Measurements from ENCODE around the gene PADI4. TPM values are rescaled to one million over a fixed set of nuclear protein-coding genes. Genes with fewer than 3 reads are reported as not detected.

Gene PADI4
- total RNA-seq, 1 donor from 2014 or later: 0.29 TPM

DNA sequence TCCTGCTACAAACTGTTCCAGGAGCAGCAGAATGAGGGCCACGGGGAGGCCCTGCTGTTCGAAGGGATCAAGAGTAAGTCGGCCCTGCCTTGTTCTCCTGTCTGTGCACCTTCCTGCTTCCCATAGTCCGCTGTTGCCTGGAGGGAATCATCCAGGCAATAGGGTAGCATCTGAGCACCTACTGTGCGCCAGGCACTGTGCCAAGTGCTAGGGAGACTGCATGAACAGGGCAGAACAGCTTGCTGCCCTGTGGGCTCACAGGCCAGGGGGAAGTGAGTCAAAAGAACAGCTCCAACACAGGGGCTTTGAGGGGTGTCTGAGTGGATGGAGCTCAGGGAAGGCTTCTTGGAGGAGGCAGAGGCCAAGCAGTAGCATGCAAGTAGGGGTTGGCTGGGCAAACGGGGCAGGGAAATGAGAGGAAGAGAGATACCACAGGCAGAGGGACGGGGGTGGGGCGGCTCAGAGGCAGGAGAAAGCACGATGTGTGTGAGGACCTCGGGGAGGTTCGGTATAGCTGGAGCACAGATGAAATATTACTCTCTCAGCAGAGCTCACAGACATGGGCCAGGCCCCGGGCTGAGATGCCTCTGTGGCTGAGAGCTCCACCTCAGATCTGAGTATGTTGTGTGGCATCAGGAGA lies 48.5 kb downstream of the PADI4 start:
- no peak for TF ChIP-seq CTCF (IDR thresholded peaks at IDR 0.05)
- intact Hi-C loops (cut with micrococcal nuclease): no loop called here
- Mint-ChIP-seq H3K27ac (peak overlapping the region; percentile 41), H3K4me1 (peaks cover 13% of the 10 kb centered on the region), H3K36me3 (ENCODE audit: low read depth) (no peaks in the 10 kb centered on the region), H3K9me3 (no peaks in the 10 kb centered on the region), H3K4me3 (peak overlapping the region; percentile 64), H3K27me3 (peaks cover 7% of the 10 kb centered on the region)
- POLR2A ChIA-PET: no interaction called here
- DNase-seq (no peak), ATAC-seq (ENCODE audit: low read depth) (no peak)
- CTCF ChIA-PET: no interaction called here

DNA sequence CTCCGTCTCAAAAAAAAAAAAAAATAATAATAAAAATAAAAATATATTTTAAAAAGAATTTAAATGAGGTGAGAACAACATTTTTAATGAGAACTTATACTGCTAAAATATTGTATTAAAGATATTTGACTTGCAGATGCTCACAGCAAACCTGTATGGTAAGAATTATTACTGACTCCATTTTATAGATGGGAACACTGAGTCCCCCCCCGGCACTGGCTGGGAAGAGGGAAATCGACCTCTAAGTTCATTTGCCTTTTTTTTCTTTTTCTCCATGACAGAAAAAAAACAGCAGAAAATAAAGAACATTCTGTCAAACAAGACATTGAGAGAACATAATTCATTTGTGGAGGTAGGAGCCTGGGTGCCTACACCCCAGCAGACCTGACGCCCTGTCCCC lies 50.6 kb downstream of the PADI4 start:
- intact Hi-C loops (cut with micrococcal nuclease): no loop called here
- H3K27me3 Mint-ChIP-seq: no peaks in the 10 kb centered on the region
- TF ChIP-seq CTCF (IDR thresholded peaks at IDR 0.05): no peak
- H3K4me3 Mint-ChIP-seq: no peak overlapping the region
- H3K4me1 Mint-ChIP-seq: peaks cover 13% of the 10 kb centered on the region
- CTCF ChIA-PET: no interaction called here
- ATAC-seq (ENCODE audit: low read depth): no peak
- no peak overlapping the region for H3K27ac Mint-ChIP-seq
- no peak for DNase-seq
- no peaks in the 10 kb centered on the region for H3K36me3 Mint-ChIP-seq (ENCODE audit: low read depth)
- POLR2A ChIA-PET: no interaction called here
- H3K9me3 Mint-ChIP-seq: no peaks in the 10 kb centered on the region

DNA sequence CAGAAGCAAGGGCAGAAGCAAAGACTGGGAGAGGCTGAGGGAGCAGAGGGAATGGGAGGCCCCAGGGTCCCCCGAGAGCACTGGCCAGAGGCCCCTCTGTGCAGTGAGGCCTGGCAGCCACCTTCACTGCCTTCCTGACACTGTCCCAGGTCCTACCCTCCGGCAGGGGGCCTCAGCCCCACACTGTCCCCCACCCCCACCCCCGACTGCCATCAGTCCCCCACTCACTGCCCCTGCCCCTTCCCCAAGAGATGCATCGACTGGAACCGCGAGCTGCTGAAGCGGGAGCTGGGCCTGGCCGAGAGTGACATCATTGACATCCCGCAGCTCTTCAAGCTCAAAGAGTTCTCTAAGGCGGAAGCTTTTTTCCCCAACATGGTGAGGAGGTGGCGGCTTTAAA lies 51.0 kb downstream of the PADI4 start:
- POLR2A ChIA-PET: no interaction called here
- H3K4me3 Mint-ChIP-seq: no peak overlapping the region

GRCh38 chr1:17359808-17360207 lies 51.8 kb downstream of the PADI4 start:
- TF ChIP-seq CTCF (IDR thresholded peaks at IDR 0.05): no peak
- ATAC-seq (ENCODE audit: low read depth) (no peak), DNase-seq (no peak)
- H3K27me3 Mint-ChIP-seq: no peaks in the 10 kb centered on the region
- H3K9me3 Mint-ChIP-seq: no peaks in the 10 kb centered on the region
- intact Hi-C loops (cut with micrococcal nuclease): no loop called here
- H3K4me3 Mint-ChIP-seq: no peak overlapping the region
- no peak overlapping the region for H3K27ac Mint-ChIP-seq
- POLR2A ChIA-PET: no interaction called here
- no peaks in the 10 kb centered on the region for H3K36me3 Mint-ChIP-seq (ENCODE audit: low read depth)
- peaks cover 13% of the 10 kb centered on the region for H3K4me1 Mint-ChIP-seq
- CTCF ChIA-PET: interaction anchor here (0.6 kb wide), 1 partner anchor 117 kb away, joined by 3 read pairs; no protein-coding TSS in a partner anchor

More for the DNA sequence above, 51.0 kb downstream of the PADI4 start:
- no peak for ATAC-seq (ENCODE audit: low read depth)
- no peak overlapping the region for H3K27ac Mint-ChIP-seq
- CTCF ChIA-PET: no interaction called here
- intact Hi-C loops (cut with micrococcal nuclease): no loop called here
- no peaks in the 10 kb centered on the region for H3K36me3 Mint-ChIP-seq (ENCODE audit: low read depth)
- no peaks in the 10 kb centered on the region for H3K27me3 Mint-ChIP-seq
- H3K9me3 Mint-ChIP-seq: no peaks in the 10 kb centered on the region
- DNase-seq: no peak
- H3K4me1 Mint-ChIP-seq: peaks cover 13% of the 10 kb centered on the region
- no peak for TF ChIP-seq CTCF (IDR thresholded peaks at IDR 0.05)

DNA sequence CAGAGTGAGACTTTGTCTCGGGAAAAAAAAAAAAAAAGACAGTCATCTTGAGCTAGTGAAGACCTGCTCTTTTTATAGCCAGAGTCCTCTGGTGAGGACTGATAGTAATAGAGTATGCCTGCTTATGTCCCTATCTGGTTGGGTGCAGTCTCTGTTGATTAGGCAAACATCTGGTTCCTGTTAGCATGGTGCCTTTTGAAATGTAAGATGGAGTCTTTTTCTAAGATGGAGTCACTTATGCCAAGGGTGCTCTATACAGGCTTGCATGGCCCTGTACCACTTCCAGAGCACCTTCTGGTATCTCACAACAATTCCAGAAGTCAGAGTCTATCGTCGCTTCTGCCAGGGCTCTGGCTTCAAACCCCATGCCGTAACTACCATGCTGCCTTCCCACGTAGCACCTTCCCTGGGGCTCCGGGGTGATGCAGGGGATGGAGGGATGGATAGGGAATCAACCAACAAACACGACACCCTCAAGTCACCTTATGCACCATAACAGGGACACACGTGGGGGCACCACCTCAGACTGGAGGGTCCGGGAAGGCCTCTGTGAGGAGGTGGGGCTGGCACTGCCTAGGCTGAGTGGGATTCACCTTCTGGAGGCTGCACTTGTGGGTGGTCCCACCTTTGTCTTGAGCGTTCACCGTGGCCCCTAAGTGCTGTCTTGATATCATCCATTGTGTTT lies 52.4 kb downstream of the PADI4 start:
- intact Hi-C loops (cut with micrococcal nuclease): no loop called here
- H3K27ac Mint-ChIP-seq: no peak overlapping the region
- H3K4me1 Mint-ChIP-seq: peaks cover 13% of the 10 kb centered on the region
- TF ChIP-seq CTCF (IDR thresholded peaks at IDR 0.05): no peak
- ATAC-seq (ENCODE audit: low read depth) (no peak), DNase-seq (no peak)
- no peaks in the 10 kb centered on the region for H3K9me3 Mint-ChIP-seq
- ChIA-PET POLR2A (no interaction called here), CTCF (no interaction called here)
- H3K27me3 Mint-ChIP-seq: no peaks in the 10 kb centered on the region
- H3K4me3 Mint-ChIP-seq: no peak overlapping the region
- no peaks in the 10 kb centered on the region for H3K36me3 Mint-ChIP-seq (ENCODE audit: low read depth)
